HL-60 (cell line): ENCODE results near the gene ADCY5.

Source experiments
- GABPA ChIP-seq: IDR thresholded peaks from 2 replicates; pipeline ENCODE4 v1.6.1; 2012; ENCODE audit warnings: low read depth
- POLR2AphosphoS5 ChIP-seq: IDR thresholded peaks from 2 replicates; pipeline ENCODE4 v1.6.1; 2012; ENCODE audit warnings: low read depth
- REST ChIP-seq: IDR thresholded peaks from 2 replicates; pipeline ENCODE4 v1.6.1; 2012; ENCODE audit warnings: low read depth; ENCODE audit not compliant: insufficient replicate concordance
- SPI1 ChIP-seq: IDR thresholded peaks from 2 replicates; pipeline ENCODE4 v1.6.1; 2012; ENCODE audit warnings: low read depth, mild to moderate bottlenecking, borderline replicate concordance
- TF ChIP-seq, protein P1 (sequence below): IDR thresholded peaks from one replicate; pipeline ENCODE4 v1.5.1; 2011; ENCODE audit warnings: low read length, control low read depth, inconsistent platforms; ENCODE audit not compliant: insufficient read depth

GRCh38 chr3:123276346-123277006 is 172.4 kb downstream of the ADCY5 start:
- TF ChIP-seq, protein P1, sequence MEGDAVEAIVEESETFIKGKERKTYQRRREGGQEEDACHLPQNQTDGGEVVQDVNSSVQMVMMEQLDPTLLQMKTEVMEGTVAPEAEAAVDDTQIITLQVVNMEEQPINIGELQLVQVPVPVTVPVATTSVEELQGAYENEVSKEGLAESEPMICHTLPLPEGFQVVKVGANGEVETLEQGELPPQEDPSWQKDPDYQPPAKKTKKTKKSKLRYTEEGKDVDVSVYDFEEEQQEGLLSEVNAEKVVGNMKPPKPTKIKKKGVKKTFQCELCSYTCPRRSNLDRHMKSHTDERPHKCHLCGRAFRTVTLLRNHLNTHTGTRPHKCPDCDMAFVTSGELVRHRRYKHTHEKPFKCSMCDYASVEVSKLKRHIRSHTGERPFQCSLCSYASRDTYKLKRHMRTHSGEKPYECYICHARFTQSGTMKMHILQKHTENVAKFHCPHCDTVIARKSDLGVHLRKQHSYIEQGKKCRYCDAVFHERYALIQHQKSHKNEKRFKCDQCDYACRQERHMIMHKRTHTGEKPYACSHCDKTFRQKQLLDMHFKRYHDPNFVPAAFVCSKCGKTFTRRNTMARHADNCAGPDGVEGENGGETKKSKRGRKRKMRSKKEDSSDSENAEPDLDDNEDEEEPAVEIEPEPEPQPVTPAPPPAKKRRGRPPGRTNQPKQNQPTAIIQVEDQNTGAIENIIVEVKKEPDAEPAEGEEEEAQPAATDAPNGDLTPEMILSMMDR: no peak
- TF ChIP-seq POLR2AphosphoS5 (no peak), REST (no peak), GABPA (no peak), SPI1 (no peak)
